Measurements from ENCODE around the gene PLA2G3. TPM values are rescaled to one million over a fixed set of nuclear protein-coding genes. Genes with fewer than 3 reads are reported as not detected.

Gene PLA2G3
- total RNA-seq, 1 donor from 2014 or later = not detected

- no peak for DNase-seq
- intact Hi-C loops (cut with DNase I) = loop anchor here (5.0 kb wide), 1 partner anchor 65 kb away; no protein-coding TSS in a partner anchor
- no peak for ATAC-seq (ENCODE audit: poor library complexity)
Measured at GRCh38 chr22:31151872-31152271, 11.6 kb upstream of the PLA2G3 start.

- intact Hi-C loops (cut with DNase I) = loop anchor here (5.0 kb wide), 1 partner anchor 63 kb away; no protein-coding TSS in a partner anchor
- no peak for DNase-seq
Measured at GRCh38 chr22:31150615-31151014, 10.3 kb upstream of the PLA2G3 start.

GRCh38 chr22:31148953-31149627 lies 8.8 kb upstream of the PLA2G3 start:
- intact Hi-C loops (cut with DNase I) = loop anchor here (2.0 to 5.0 kb wide), 2 partner anchors 40 to 202 kb away; no protein-coding TSS in a partner anchor
- peak; percentile 75 for DNase-seq
- peak; percentile 97 for ATAC-seq (ENCODE audit: poor library complexity)

More at GRCh38 chr22:31150615-31151014, 10.3 kb upstream of the PLA2G3 start:
- ATAC-seq (ENCODE audit: poor library complexity) = no peak

GRCh38 chr22:31148488-31148887 lies 8.2 kb upstream of the PLA2G3 start:
- ATAC-seq (ENCODE audit: poor library complexity) (peak; percentile 64), DNase-seq (no peak)
- intact Hi-C loops (cut with DNase I) = loop anchor here (2.0 to 5.0 kb wide), 2 partner anchors 40 to 201 kb away; no protein-coding TSS in a partner anchor

- ATAC-seq (ENCODE audit: poor library complexity) (no peak), DNase-seq (no peak)
- intact Hi-C loops (cut with DNase I) = no loop called here
Measured at GRCh38 chr22:31144223-31144622, 3.9 kb upstream of the PLA2G3 start.

GRCh38 chr22:31143537-31143936 lies 3.2 kb upstream of the PLA2G3 start:
- DNase-seq (no peak), ATAC-seq (ENCODE audit: poor library complexity) (peak; percentile 44)
- intact Hi-C loops (cut with DNase I) = no loop called here

GRCh38 chr22:31143038-31143437 lies 2.7 kb upstream of the PLA2G3 start:
- intact Hi-C loops (cut with DNase I) = no loop called here
- no peak for ATAC-seq (ENCODE audit: poor library complexity)

GRCh38 chr22:31142285-31142684 lies 2.0 kb upstream of the PLA2G3 start:
- ATAC-seq (ENCODE audit: poor library complexity) (no peak), DNase-seq (no peak)
- intact Hi-C loops (cut with DNase I) = no loop called here

More at GRCh38 chr22:31143038-31143437, 2.7 kb upstream of the PLA2G3 start:
- no peak for DNase-seq

GRCh38 chr22:31141551-31141950 lies 1.2 kb upstream of the PLA2G3 start:
- no peak for DNase-seq
- ATAC-seq (ENCODE audit: poor library complexity) = no peak
- intact Hi-C loops (cut with DNase I) = no loop called here

GRCh38 chr22:31140746-31141145 lies 438 bp upstream of the PLA2G3 start:
- intact Hi-C loops (cut with DNase I) = no loop called here
- ATAC-seq (ENCODE audit: poor library complexity) (no peak), DNase-seq (no peak)

GRCh38 chr22:31139066-31139465 lies 1.2 kb downstream of the PLA2G3 start:
- ATAC-seq (ENCODE audit: poor library complexity) (no peak), DNase-seq (no peak)
- intact Hi-C loops (cut with DNase I) = no loop called here

- ATAC-seq (ENCODE audit: poor library complexity) (no peak), DNase-seq (no peak)
- intact Hi-C loops (cut with DNase I) = no loop called here
Measured at GRCh38 chr22:31138126-31138525, 2.2 kb downstream of the PLA2G3 start.

- intact Hi-C loops (cut with DNase I) = no loop called here
- DNase-seq (no peak), ATAC-seq (ENCODE audit: poor library complexity) (no peak)
Measured at GRCh38 chr22:31137721-31138120, 2.6 kb downstream of the PLA2G3 start.

GRCh38 chr22:31136711-31137110 lies 3.6 kb downstream of the PLA2G3 start:
- intact Hi-C loops (cut with DNase I) = no loop called here
- DNase-seq (no peak), ATAC-seq (ENCODE audit: poor library complexity) (no peak)

GRCh38 chr22:31136155-31136554 lies 4.2 kb downstream of the PLA2G3 start:
- ATAC-seq (ENCODE audit: poor library complexity) = no peak

GRCh38 chr22:31135706-31136105 lies 4.6 kb downstream of the PLA2G3 start:
- DNase-seq (no peak), ATAC-seq (ENCODE audit: poor library complexity) (no peak)
- intact Hi-C loops (cut with DNase I) = no loop called here

More at GRCh38 chr22:31136155-31136554, 4.2 kb downstream of the PLA2G3 start:
- intact Hi-C loops (cut with DNase I) = no loop called here
- no peak for DNase-seq

- DNase-seq (no peak), ATAC-seq (ENCODE audit: poor library complexity) (no peak)
- intact Hi-C loops (cut with DNase I) = no loop called here
Measured at GRCh38 chr22:31134688-31135087, 5.6 kb downstream of the PLA2G3 start.

- ATAC-seq (ENCODE audit: poor library complexity) = no peak
- intact Hi-C loops (cut with DNase I) = no loop called here
- no peak for DNase-seq
Measured at GRCh38 chr22:31133911-31134310, 6.4 kb downstream of the PLA2G3 start.

- DNase-seq (no peak), ATAC-seq (ENCODE audit: poor library complexity) (no peak)
- intact Hi-C loops (cut with DNase I) = no loop called here
Measured at GRCh38 chr22:31130873-31131272, 9.4 kb downstream of the PLA2G3 start.

- intact Hi-C loops (cut with DNase I) = no loop called here
- ATAC-seq (ENCODE audit: poor library complexity) = no peak
- no peak for DNase-seq
Measured at GRCh38 chr22:31128156-31128555, 12.2 kb downstream of the PLA2G3 start.

Data from Right ventricle myocardium superior (tissue), 1 donor.